Upper lobe of left lung (tissue), 4 donors: Measurements from ENCODE around the gene UTS2B.

ENCODE experiments used
- CTCF ChIP-seq, 6 experiments: fragments of 450-650 bp in 4 of 6; fragments of 200-600 bp in 2 of 6; sonication (generic) in 2 of 6; IDR thresholded peaks; one replicate each; pipeline ENCODE4 v1.5.1; 2016 to 2019; ENCODE audit warnings: antibody characterized with exemption in 6 of 6
- EP300 ChIP-seq, 4 donors: sonication (generic); formaldehyde crosslinking; IDR thresholded peaks; one replicate each; pipeline ENCODE4 v1.5.1; 2017; ENCODE audit warnings: antibody characterized with exemption in 4 of 4, control low read depth in 2 of 4
- POLR2A ChIP-seq, 4 donors: fragments of 450-650 bp; IDR thresholded peaks; one replicate each; pipeline ENCODE4 v1.5.1; 2016 to 2017; ENCODE audit warnings: antibody characterized with exemption in 4 of 4, mild to moderate bottlenecking in 2 of 4
- POLR2AphosphoS5 ChIP-seq, 2 donors: sonication (generic); formaldehyde crosslinking; IDR thresholded peaks; one replicate each; pipeline ENCODE4 v1.5.1; 2017; ENCODE audit warnings: antibody characterized with exemption in 2 of 2

GRCh38 chr3:191352014-191352413 is 21.7 kb upstream of the UTS2B start:
- no peak for TF ChIP-seq POLR2A (IDR thresholded peaks at IDR 0.05)
- TF ChIP-seq EP300 (IDR thresholded peaks at IDR 0.05), result no peak
- no peak for TF ChIP-seq CTCF (IDR thresholded peaks at IDR 0.05)
- TF ChIP-seq POLR2AphosphoS5 (IDR thresholded peaks at IDR 0.05), result no peak
